GM18508 (cell line): ENCODE measurements around the gene KLK3.
A peak's percentile ranks its signal among the peaks of the same experiment; 100 is the strongest.
"Not testable (repeated sequence)": the region's sequence is repeated elsewhere in the genome, so short reads cannot be mapped to it uniquely, and the experiment has no call there.

ENCODE experiments used
- ATAC-seq: cut with Tn5 transposase; IDR thresholded peaks from one replicate; pipeline ENCODE4 v1.9.1; 2021; ENCODE audit warnings: moderate number of reproducible peaks; ENCODE audit not compliant: insufficient read depth, unreplicated experiment

Gene KLK3

DNA sequence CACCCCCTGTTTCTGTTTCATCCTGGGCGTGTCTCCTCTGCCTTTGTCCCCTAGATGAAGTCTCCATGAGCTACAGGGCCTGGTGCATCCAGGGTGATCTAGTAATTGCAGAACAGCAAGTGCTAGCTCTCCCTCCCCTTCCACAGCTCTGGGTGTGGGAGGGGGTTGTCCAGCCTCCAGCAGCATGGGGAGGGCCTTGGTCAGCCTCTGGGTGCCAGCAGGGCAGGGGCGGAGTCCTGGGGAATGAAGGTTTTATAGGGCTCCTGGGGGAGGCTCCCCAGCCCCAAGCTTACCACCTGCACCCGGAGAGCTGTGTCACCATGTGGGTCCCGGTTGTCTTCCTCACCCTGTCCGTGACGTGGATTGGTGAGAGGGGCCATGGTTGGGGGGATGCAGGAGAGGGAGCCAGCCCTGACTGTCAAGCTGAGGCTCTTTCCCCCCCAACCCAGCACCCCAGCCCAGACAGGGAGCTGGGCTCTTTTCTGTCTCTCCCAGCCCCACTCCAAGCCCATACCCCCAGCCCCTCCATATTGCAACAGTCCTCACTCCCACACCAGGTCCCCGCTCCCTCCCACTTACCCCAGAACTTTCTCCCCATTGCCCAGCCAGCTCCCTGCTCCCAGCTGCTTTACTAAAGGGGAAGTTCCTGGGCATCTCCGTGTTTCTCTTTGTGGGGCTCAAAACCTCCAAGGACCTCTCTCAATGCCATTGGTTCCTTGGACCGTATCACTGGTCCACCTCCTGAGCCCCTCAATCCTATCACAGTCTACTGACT is at the start of gene KLK3:
TSS of gene KLK3 (plus strand) at position 280 of the 775 bp plus-strand sequence. CDS start at position 321, 41 bp downstream.
- ATAC-seq: no peak

DNA sequence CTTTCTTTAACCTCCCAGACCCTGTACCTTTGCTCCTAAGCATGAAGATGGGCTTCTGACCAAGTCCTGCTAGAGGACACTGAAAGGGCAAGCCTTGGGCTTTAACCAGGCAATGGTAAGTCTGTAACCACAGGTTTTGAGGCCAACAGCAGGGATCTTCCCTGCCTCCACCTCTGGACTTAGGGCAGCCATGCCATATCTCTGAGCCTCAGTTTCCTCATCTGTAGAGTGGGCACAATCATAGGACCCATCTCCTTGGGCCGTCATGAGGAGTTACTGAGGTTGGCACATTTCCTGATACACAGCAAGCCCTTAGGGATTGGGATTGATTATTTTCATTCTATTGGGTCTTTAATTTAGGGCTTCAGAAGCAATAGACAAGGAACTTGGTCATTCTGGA is 45.9 kb upstream of the KLK3 start:
- ATAC-seq: no peak

DNA sequence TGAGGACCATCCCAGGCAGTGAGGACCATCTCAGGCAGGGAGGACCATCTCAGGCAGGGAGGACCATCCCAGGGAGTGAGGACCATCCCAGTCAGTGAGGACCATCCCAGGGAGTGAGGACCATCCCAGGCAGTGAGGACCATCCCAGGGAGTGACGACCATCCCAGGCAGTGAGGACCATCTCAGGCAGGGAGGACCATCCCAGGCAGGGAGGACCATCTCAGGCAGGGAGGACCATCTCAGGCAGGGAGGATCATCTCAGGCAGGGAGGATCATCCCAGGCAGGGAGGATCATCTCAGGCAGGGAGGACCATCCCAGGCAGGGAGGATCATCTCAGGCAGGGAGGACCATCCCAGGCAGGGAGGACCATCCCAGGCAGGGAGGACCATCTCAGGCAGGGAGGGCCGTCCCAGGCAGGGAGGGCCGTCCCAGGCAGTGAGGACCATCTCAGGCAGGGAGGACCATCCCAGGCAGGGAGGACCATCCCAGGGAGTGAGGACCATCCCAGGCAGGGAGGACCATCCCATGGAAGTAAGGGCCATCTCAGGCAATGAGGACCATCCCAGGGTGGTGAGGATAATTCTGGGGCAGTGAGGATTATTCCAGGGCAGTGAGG is 43.0 kb upstream of the KLK3 start:
- not testable (repeated sequence) for ATAC-seq

DNA sequence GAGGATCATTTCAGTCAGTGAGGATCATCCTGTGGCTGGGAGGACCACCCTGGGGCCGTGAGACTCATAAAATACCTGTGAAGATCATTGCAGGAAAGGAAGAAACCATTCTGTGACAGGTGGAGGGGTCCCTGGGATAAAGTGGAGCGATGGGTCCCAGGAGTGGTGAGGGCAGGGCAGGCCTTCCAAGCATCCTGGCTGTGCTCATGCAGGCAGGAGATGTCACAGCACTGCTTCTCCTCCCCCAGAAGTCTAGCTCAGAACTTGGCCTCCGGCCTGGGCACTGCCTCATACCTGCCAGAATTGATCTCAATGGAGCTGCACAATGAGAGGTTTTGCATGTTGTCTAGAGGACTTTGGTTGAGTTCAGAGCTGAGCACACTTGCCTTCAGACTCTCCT is 42.2 kb upstream of the KLK3 start:
- ATAC-seq: no peak

GRCh38 chr19:50814883-50815282 is 39.8 kb upstream of the KLK3 start:
- no peak for ATAC-seq

DNA sequence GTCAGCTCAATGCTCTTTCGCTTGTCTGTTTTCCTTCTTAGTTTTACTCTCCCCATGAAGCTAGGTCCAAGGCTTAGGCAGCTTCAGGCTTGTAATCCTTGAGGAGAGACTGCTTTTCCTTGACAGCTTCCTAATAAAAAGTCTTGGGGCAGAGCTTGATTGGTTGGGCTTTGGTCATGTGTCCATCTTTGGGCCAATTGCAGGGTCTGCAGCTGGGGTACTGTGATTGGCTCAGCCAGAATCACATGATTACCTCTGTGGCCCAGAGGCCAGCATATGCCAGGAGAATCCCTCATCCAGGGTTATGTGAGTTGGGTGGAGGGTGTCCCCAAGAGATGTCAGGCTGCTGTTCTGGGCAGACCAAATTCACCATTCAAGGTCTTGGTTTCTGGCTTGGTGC is 39.3 kb upstream of the KLK3 start:
- ATAC-seq: no peak

GRCh38 chr19:50817941-50818858 is 36.5 kb upstream of the KLK3 start:
- ATAC-seq: peak; percentile 26

DNA sequence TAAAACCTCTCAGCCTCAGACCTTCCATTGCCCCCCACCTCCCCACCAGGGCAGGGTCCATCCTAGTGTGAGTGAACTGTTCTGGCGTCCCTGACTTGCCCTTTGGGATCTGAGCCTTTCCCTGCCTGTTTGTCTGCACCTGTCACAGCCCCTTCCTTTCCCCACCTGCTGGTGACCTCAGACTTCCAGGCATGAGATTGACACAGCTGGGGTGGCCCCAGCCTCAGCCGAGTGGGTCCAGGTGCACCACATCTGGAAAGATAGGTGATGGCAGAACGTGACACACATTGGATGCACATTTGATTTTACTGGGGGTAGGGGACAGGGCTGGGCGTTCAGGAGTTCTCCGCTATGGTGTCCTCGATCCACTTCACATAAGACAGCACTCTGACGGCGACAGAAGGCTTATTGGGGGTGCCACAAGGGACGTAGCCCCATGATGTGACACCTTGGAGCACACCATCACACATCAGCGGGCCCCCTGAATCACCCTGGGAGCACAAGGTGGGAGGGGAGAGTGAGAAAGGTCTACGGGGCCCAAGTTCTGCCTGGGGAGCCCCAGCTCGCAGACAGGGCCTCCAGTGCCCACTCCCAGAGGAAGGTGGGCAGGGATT is 35.7 kb upstream of the KLK3 start:
- ATAC-seq: no peak

GRCh38 chr19:50819636-50820035 is 35.1 kb upstream of the KLK3 start:
- no peak for ATAC-seq

DNA sequence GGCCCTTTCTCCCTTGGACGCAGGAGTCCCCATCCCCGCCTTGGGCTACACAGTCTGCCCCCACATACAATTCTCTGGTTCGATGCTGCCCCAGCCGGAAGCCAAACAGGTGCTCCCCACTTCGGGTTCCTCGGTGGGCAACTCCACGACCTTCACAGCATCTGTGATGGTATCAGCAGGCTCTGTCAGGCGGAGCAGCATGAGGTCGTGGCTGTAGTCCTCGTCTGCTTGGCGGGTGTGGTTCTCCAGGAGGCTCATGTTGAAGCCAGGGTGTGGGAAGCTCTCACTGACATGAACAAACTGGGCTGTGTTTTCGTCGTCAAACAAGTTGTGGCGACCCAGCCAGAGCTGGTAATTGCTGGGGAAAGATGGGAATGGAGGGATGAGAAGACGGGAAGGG is 34.6 kb upstream of the KLK3 start:
- ATAC-seq: no peak

DNA sequence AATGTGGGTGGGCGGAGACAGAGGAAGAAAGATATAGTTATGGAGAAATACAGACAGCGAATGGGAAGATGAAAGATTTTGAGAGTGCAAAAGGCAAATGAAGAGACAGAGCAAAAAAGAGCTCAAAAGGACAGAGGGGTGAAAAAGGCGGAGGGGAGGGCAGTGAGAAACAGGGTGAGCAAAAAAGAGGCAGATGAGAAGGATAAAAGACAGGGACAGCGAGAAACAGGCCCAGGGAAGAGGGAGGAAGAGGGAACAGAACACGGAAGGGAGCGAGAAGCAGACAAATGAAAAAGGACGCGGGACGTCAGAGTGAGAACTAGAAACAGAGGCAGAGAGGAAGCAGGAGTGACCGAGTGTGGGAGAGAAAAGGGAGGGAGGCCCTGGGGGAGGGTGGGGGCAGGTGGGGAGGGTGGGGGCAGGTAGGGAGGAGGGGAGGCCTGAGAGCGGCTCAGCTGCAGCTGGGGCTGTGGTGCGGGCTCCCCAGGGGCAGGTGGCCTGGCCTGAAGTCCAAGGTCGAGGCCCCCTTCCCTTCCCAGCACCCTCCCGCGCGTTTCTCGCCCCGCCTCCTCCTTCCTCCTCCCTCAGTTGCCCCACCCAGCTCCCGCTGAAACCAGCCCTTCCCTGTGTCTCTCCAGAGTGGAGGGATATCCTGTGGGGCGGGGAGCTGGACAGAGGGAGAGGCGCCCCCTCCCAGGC is 34.0 kb upstream of the KLK3 start:
- no peak for ATAC-seq

DNA sequence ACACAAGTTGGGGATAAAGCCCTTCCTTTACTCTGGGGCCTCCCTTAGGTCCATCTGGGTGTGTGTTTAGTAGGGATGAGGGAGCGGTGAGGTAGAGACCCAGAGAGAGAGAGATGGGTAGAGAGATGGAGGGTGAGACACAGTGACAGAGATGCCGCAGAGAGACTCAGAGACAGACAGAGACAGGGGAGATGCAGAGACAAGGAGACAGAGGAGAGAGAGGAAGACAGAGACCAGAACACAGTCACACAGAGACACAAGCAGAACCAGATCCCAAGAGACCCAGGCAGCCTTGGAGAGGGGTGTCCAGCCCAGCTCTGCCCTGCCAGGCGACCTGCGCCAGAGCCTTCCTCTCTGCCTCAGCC is 33.5 kb upstream of the KLK3 start:
- no peak for ATAC-seq

DNA sequence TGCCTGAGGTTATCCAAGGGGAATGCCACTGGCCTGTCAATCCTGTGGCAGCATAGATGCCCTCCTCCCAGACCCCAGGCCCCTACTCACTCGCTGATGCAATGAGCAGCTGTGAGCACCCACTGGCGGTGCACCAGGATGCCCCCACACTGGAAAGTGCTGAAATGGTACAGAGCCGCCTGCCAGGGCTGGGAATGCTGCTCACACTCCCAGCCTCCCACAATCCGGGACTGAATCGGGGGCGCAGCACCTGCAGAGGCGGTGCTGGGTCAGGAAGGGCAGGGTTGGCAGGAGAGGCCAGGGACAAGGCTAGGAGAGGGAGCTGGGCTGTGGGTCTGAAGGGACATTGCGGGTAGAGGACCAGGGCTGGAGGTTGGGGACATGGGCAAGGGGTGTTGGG is 33.1 kb upstream of the KLK3 start:
- ATAC-seq: no peak

DNA sequence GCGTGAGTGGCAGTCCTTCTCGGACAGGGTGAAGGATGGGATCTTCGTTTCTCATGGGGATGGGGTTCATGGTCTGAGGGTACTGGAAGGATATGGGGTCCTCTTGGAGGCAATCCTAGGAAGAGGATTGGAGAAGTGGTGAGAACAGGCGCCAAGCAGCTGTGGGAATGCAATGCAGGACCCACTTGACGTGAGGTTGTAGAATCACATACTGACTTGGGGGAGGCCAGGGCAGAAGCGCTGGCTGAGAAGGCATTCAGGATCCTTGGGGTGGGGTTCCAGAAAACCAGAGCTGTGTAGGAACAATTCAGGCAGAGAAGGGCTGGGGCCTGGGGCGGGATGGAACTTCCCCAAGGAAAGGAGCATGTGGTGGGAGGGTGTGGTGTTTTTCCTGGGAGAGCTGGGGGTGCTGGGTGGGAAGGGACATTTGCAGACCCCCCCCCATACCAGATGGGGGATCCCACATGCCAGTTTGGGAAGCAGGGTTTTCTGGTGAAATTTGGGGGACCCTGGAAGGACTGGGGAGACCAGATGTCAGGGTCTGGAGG is 32.0 kb upstream of the KLK3 start:
- ATAC-seq: no peak

DNA sequence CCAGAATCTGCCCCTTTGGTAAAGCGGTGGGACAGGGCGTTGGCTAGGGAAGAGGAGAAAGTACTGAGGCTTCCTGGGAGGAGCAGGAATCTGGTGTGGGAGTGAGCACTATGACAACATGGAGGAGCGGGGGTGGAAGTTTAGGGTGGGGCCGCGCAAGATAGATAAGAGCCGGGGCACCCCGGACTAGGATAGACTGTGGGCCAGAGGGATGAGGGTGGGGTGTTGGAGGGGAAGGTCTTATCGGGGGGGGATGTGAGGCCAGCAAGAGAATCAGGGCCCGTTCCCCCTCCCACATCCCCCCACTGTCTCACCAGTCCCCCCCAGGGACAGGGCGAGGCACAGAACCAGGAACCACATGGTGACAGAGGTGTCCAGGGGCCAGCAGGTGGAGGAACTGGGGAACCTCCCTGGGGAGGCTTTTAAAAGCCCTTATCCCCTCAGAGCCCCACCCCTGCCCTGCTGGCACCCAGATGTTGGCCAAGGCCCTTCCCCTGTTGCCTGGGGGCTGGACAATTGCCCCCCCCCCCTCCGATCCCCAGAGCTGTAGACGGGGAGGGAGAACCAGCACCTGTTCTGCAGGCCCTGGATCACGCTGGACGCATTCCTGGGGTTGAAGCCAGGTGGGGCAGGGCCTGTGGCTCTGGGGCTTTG is 31.2 kb upstream of the KLK3 start, which contains the start of gene KLK1:
TSS of gene KLK1 (minus strand) at position 399 of the 654 bp plus-strand sequence. CDS start at position 360, 39 bp downstream.
- ATAC-seq: no peak

- ATAC-seq: no peak
Measured at GRCh38 chr19:50826492-50827240, 28.0 kb upstream of the KLK3 start.

DNA sequence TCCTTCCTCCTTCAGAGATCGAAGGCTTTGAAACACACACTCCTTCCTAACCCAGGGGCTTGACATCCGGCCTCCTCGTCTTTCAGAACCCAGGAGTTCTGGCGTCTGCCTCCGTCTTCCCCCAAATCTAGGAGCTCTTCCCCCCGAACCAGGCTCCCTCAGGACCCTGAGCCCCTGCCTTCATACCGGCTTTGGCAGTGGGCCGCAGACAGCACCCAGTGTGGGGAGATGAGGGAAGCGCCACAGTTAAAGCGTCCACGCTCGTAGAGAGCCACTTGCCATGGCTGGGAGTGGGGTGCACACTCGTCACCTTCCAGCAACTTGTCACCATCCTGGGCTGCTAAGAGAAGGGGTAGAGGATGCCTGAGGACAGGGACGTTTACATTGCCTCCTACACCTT is 27.2 kb upstream of the KLK3 start:
- no peak for ATAC-seq

- ATAC-seq: no peak
Measured at GRCh38 chr19:50829801-50830200, 24.9 kb upstream of the KLK3 start.
